Uterus (tissue), 2 donors: ENCODE data around the gene NT5C3B.

Experiments used
- POLR2A ChIP-seq, 2 donors: fragments of 450-650 bp; IDR thresholded peaks; one replicate each; pipeline ENCODE4 v1.6.1; 2016; ENCODE audit warnings: antibody characterized with exemption in 2 of 2, mild to moderate bottlenecking in 1 of 2, moderate library complexity in 1 of 2
- TF ChIP-seq, protein P1 (sequence below), 4 experiments: fragments of 200-600 bp in 2 of 4; fragments of 450-650 bp in 2 of 4; sonication (generic) in 2 of 4; IDR thresholded peaks; one replicate each; pipeline ENCODE4 v1.5.1; 2016 to 2019; ENCODE audit warnings: antibody characterized with exemption in 4 of 4, mild to moderate bottlenecking in 2 of 4, moderate library complexity in 1 of 4

GRCh38 chr17:41792845-41793783 is 42.9 kb downstream of the NT5C3B start:
- TF ChIP-seq, protein P1, sequence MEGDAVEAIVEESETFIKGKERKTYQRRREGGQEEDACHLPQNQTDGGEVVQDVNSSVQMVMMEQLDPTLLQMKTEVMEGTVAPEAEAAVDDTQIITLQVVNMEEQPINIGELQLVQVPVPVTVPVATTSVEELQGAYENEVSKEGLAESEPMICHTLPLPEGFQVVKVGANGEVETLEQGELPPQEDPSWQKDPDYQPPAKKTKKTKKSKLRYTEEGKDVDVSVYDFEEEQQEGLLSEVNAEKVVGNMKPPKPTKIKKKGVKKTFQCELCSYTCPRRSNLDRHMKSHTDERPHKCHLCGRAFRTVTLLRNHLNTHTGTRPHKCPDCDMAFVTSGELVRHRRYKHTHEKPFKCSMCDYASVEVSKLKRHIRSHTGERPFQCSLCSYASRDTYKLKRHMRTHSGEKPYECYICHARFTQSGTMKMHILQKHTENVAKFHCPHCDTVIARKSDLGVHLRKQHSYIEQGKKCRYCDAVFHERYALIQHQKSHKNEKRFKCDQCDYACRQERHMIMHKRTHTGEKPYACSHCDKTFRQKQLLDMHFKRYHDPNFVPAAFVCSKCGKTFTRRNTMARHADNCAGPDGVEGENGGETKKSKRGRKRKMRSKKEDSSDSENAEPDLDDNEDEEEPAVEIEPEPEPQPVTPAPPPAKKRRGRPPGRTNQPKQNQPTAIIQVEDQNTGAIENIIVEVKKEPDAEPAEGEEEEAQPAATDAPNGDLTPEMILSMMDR (IDR thresholded peaks at IDR 0.05): no peak
- TF ChIP-seq POLR2A (IDR thresholded peaks at IDR 0.05): no peak
